Upper lobe of right lung (tissue), 1 donor: ENCODE measurements around the gene NPAS3. TPM values are rescaled to one million over a fixed set of nuclear protein-coding genes. Genes with fewer than 3 reads are reported as not detected.

Experiments used
- ATAC-seq: fragments of 200-7000 bp; cut with Tn5 transposase; one replicate; pipeline ENCODE4 v1.9.1; 2020; ENCODE audit warnings: mild to moderate bottlenecking, moderate library complexity
- DNase-seq: peaks from one replicate; pipeline ENCODE4 v3.0.0-alpha.2; 2020
- H3K27ac ChIP-seq: fragments of 200-600 bp; one replicate; pipeline ENCODE4 v1.8.0; 2022
- H3K27me3 ChIP-seq: fragments of 200-600 bp; one replicate; pipeline ENCODE4 v1.8.0; 2022; ENCODE audit warnings: mild to moderate bottlenecking
- H3K36me3 ChIP-seq: fragments of 200-600 bp; one replicate; pipeline ENCODE4 v1.8.0; 2022
- H3K4me1 ChIP-seq: fragments of 200-600 bp; one replicate; pipeline ENCODE4 v1.8.0; 2022
- H3K4me3 ChIP-seq: fragments of 200-600 bp; one replicate; pipeline ENCODE4 v1.8.0; 2022; ENCODE audit warnings: mild to moderate bottlenecking
- H3K9me3 ChIP-seq: fragments of 200-600 bp; one replicate; pipeline ENCODE4 v1.8.0; 2022
- intact Hi-C: fragments of 100-400 bp; cut with DNase I; formaldehyde crosslinking; loops from one replicate; pipeline ENCODE4 v1.11.0; 2022
- total RNA-seq: library from RNA; stranded (reverse); fragmentation: NEBNext Ultra II Directional; extraction: Animal tissue kit (Norgen Biotek cat#: 25700); gene quantifications from one replicate; pipeline ENCODE4 v1.2.1, GENCODE V29; 2021
- TF ChIP-seq, protein P1 (sequence below): fragments of 200-600 bp; IDR thresholded peaks from one replicate; pipeline ENCODE4 v1.8.0; 2022; ENCODE audit warnings: antibody characterized with exemption
- donor health status: DM: no; HTN: yes; CAD: no; lungs with severe emphysema.

NPAS3 gene
- total RNA-seq, 1 donor from 2014 or later = 1.2 TPM

DNA sequence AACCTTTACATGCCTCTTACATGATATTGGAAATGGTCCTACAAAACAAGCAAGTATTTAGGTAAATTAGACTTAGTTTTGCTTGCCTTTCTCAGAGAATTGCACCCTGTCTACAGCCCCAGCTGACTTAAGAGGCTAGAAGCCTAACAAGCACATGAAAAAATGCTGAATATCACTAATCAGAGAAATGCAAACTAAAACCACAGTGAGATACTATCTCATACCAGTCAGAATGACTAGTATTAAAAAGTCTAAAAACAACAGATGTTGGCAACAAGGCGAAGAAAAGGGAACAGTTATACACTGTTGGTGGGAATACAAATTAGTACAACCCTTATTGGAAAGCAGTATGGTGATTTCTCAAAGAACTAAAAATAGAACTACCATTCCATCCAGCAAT is 908.4 kb downstream of the NPAS3 start:
- Histone ChIP-seq H3K9me3 (no peaks in the 10 kb centered on the region), H3K36me3 (no peaks in the 10 kb centered on the region), H3K27me3 (no peaks in the 10 kb centered on the region), H3K27ac (no peak overlapping the region), H3K4me1 (no peaks in the 10 kb centered on the region), H3K4me3 (no peak overlapping the region)
- ATAC-seq (no peak), DNase-seq (no peak)
- TF ChIP-seq, protein P1, sequence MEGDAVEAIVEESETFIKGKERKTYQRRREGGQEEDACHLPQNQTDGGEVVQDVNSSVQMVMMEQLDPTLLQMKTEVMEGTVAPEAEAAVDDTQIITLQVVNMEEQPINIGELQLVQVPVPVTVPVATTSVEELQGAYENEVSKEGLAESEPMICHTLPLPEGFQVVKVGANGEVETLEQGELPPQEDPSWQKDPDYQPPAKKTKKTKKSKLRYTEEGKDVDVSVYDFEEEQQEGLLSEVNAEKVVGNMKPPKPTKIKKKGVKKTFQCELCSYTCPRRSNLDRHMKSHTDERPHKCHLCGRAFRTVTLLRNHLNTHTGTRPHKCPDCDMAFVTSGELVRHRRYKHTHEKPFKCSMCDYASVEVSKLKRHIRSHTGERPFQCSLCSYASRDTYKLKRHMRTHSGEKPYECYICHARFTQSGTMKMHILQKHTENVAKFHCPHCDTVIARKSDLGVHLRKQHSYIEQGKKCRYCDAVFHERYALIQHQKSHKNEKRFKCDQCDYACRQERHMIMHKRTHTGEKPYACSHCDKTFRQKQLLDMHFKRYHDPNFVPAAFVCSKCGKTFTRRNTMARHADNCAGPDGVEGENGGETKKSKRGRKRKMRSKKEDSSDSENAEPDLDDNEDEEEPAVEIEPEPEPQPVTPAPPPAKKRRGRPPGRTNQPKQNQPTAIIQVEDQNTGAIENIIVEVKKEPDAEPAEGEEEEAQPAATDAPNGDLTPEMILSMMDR = no peak
- intact Hi-C loops = loop anchor here (10.0 kb wide), 2 partner anchors 258 to 378 kb away; no protein-coding TSS in a partner anchor

DNA sequence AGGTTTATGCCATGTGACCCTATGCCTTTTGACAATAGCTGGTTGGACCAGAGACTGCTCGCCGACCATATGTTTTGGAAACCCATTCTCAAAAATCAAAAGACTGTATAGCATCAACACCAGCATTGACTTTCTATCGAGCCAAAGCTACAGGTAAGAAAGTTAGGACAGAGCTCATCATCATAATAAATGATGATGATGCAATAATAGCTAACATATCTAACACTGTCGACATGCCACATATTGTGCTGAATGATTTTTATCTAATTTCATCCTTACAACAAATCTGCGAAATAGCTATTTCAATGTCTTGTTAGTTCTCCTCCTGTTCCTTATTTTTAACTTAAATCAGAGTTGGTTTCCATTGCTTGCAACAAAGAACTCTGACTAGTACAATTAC is 909.3 kb downstream of the NPAS3 start:
- TF ChIP-seq, protein P1 = no peak
- Histone ChIP-seq H3K27me3 (no peaks in the 10 kb centered on the region), H3K9me3 (no peaks in the 10 kb centered on the region), H3K36me3 (no peaks in the 10 kb centered on the region), H3K4me1 (no peaks in the 10 kb centered on the region), H3K4me3 (no peak overlapping the region), H3K27ac (no peak overlapping the region)
- ATAC-seq (no peak), DNase-seq (no peak)
- intact Hi-C loops = loop anchor here (10.0 kb wide), 2 partner anchors 257 to 377 kb away; no protein-coding TSS in a partner anchor

DNA sequence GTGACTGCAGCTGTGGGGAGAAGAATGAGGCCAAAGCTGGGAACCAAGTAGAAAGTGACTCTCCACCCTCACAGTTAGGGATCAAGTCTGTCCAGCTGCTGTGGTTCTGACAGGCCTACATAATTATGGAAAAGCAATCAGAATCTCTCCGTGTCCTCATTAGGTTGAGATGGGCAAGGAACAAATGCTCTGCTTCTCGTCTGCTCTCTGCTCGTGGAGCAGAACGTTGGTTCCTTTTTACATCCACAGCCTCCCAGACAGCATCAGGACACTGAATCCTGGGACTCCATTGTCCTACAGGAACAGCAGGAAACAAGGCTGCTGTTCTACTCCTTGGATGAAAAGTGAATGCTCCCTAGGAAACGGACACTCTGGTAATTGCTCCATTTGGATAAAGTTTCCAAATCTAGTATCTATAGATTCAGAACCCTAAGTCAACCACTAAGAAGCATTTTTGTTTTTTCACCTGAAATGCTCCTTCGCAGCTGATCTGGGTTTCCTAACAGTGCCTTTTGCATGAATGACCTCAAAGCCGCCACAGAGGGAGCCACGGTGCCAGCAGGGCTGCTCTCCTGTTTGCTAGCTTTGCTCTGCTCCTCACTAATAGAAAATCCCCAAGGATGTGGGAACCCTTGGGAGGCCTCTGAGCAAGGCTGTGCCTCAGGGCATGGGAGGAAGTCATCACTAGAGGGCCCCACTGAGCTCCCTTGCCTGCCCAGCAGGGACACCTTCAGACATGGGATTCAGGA is 910.2 kb downstream of the NPAS3 start:
- Histone ChIP-seq H3K4me1 (no peaks in the 10 kb centered on the region), H3K36me3 (no peaks in the 10 kb centered on the region), H3K27ac (no peak overlapping the region), H3K4me3 (no peak overlapping the region), H3K9me3 (no peaks in the 10 kb centered on the region), H3K27me3 (no peaks in the 10 kb centered on the region)
- TF ChIP-seq, protein P1 = peak; percentile 60
- peak; percentile 88 for ATAC-seq
- no peak for DNase-seq
- intact Hi-C loops = loop anchor here (10.0 kb wide), 2 partner anchors 256 to 376 kb away; no protein-coding TSS in a partner anchor

DNA sequence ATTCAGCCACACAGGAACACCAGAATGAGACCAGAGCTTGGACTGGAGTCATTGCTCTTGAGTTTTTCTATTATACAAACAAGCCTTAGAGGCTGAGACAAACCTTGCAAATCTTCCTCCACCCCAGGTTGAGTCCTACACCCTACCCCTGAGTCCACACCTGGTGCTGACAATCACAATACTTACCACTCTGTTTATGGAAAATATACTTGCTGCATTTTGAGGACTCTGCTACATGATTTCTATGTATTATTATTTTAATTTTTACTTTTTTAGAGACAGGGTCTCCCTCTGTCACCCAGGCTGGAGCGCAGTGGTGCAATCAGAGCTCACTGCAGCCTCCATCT is 910.7 kb downstream of the NPAS3 start:
- no peak overlapping the region for H3K27ac ChIP-seq
- no peak for DNase-seq
- ATAC-seq = no peak
- intact Hi-C loops = loop anchor here (10.0 kb wide), 2 partner anchors 255 to 375 kb away; no protein-coding TSS in a partner anchor
- H3K9me3 ChIP-seq = no peaks in the 10 kb centered on the region
- H3K36me3 ChIP-seq = no peaks in the 10 kb centered on the region
- H3K27me3 ChIP-seq = no peaks in the 10 kb centered on the region
- TF ChIP-seq, protein P1 = no peak
- H3K4me3 ChIP-seq = no peak overlapping the region
- no peaks in the 10 kb centered on the region for H3K4me1 ChIP-seq

DNA sequence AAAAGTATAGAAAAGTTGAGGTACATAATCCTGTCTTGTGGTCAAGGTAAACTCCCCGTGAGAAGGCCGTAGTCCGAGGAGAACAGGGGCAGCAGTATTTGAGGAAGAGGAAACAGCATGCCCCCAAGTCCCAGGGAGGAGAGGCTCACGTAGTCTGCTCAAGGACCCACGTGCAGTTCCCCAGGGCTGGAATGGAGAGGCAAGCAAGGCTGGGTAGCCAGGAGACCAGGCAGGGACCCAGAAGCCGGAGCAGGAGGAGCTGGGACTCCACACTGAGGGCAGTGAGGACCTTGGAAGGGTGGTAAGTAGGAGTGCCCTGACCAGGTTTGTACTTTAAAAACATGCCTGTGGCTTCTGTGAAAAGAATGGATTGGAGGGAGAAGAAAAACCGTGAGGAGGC is 912.1 kb downstream of the NPAS3 start:
- intact Hi-C loops = no loop called here
- DNase-seq (no peak), ATAC-seq (peak; percentile 37)
- Histone ChIP-seq H3K4me3 (no peak overlapping the region), H3K36me3 (no peaks in the 10 kb centered on the region), H3K9me3 (no peaks in the 10 kb centered on the region), H3K27ac (no peak overlapping the region), H3K27me3 (no peaks in the 10 kb centered on the region), H3K4me1 (no peaks in the 10 kb centered on the region)
- TF ChIP-seq, protein P1 = no peak
